Measurements from ENCODE around the gene GPC5.
"Not testable (repeated sequence)": the region's sequence is repeated elsewhere in the genome, so short reads cannot be mapped to it uniquely, and the experiment has no call there.

Gene GPC5

DNA sequence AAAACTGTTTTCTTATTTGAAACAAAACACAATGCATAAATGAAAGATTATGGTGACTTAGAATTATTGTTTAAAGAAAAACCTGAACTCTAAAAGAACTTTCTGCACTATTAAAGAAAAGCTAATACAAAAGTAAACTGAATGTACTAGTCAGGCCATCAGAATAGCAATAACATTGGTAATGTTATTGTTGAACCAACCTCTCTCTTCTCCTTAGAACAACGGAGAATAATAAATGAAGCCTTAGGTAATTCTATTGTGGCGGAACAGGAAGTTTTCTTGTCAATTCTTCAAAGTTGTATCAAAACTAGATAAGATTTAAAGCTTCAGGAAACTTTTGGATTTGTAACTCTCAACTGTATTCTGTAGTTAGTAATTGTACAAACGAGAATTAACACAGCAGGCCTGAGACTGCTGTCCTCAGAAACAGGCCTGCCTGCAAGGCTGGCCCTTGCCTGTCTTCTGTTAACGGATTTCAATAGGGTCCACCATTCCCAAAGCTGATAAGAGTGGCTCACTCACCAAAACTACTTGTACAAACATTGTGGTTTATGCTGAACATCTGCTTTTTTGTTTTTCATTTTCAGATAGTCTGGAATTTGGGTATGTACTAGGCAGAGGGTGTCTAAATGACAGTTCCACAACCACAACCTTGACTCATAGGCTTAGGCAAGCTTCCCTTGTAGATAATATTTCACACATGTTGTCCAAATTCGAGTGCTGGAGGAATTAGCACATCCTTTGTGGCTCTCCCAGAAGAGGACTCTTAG lies 825.8 kb downstream of the GPC5 start:
- no peak for DNase-seq

DNA sequence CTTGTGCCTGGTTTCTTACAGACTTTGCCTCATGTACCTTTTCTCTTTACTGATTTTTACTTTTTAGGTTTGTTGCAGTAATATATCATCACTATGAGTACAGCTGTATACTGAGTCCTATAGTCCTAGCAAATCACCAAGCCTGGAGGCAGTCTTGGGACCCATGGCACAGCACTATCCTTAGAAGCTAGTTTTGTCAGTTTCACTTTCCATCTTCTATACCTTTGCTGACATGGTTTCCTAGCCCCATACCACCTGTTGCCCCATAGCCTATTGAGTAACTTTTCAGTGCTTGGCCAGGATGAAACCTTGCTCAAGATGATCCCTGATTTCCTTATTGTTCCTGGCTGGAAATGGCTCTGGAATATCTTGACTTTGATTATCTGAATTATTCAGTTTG lies 826.4 kb downstream of the GPC5 start:
- DNase-seq: no peak

DNA sequence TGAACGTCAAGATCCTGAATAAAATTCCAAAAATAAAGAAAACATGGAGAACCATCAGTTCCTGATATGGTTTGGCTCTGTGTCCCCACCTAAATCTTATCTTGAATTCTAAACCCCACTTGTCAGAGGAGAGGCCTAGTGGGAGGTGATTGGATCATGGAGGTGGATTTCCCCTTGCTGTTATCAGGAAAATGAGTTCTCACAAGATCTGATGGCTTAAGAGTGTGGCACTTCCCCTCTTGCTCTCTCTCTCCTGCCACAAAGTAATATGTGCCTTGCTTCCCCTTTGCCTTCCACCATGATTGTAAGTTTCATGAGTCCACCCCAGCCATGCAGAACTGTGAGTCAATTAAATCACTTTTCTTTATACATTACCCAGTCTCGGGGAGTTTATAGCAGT lies 827.4 kb downstream of the GPC5 start:
- no peak for DNase-seq

GRCh38 chr13:92232871-92233270 lies 834.5 kb downstream of the GPC5 start:
- no peak for DNase-seq

DNA sequence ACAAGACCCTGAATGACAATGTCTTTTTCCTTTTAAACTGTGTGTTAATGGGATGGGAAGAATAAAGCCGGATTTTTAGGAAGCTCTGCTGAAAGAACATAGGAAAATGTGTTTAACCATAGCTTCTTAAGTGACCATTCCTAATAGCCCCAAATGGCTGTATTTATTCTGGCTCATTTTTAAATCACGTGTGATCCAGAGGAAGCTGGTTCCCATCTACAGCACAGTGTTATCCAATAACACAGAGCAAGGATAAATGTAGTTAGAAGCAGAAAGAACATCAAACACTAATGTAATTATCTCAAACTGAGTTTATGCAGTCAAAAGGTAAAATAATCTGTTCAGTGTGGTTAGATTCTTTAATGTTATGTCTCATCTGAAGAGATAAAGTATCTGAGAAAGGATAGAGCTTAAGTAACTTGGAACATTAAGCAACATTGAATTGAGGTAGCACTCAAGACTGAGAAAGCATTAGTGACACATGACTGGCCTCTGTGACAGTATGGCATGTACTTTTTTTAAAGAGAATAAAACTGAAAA lies 853.3 kb downstream of the GPC5 start:
- DNase-seq: no peak

- no peak for DNase-seq
Observed at GRCh38 chr13:92255526-92255925, 857.1 kb downstream of the GPC5 start.

DNA sequence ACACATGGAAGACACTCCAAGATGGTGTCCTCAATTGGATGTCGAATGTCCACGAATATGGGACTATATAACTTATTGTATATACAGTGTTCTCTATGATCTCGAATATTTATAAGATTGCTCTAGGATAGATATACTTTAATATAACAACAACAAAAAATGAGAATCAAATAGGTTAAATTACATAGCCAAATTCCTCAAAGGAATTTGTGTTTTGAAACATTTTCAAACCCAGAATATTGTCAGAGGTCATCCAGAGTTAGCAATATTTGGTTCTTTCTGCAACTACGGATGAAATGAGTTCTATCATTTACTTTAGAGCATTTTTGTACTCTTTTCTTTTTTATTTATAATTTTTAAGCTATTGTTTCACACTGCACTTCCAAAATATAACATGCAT lies 857.8 kb downstream of the GPC5 start:
- DNase-seq: no peak

DNA sequence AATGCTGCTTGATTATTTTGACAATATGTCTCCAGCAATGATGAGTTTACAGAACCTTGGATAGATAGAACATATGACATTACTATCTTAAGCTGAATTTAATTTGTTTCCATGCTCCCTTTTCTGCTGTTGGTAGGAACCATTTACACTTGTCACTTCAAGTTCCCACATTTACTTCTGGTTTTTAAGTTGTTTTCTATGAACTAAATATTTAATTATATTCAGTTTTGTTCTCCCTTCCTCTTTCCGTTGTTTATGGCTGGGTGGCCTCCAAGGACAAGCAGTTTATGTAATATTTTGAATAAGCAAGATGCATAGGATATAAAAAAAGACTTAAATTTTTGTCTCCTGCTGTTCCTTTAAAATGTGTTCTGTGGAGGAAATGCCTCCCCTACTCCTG lies 860.6 kb downstream of the GPC5 start:
- no peak for DNase-seq

DNA sequence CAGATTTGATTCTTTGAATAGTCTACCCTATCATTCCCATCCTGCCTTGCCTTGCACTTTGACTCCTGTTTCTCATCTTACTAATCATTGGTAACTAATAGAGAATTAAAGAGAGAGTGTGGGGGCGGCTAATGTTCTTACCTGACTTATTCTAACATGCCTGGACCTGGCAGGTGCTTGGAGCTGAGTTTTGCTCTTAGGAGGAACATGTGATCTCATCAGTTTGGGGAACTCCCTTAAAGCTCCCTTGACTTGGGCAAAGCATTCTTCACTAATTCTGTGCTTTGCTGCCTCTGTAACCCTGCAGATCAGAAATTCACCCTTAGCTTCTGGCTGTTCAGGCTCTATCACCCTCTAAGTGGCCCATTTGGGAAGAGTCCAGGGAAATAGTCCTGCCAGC lies 861.1 kb downstream of the GPC5 start:
- DNase-seq: no peak

DNA sequence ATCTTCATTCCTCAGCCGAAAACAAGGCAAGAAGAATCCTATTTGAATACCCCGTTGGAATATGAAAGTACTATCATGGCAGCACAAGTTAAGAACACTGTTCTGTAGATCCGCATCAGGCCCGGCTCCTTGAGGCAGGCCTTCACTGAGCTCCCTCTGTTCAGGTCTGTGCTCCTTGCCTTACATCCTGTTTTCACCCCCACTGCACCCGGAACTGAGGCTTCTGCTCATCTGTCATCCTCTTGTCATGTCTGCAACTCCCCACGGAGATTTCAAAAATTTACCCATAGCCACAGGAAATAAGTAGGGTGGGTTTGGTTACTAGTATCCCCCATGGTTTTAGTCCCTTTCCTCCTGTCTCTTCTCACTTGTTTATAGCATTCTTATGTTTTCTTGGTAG lies 861.9 kb downstream of the GPC5 start:
- no peak for DNase-seq

- DNase-seq: no peak
Observed at GRCh38 chr13:92262100-92262788, 863.8 kb downstream of the GPC5 start.

DNA sequence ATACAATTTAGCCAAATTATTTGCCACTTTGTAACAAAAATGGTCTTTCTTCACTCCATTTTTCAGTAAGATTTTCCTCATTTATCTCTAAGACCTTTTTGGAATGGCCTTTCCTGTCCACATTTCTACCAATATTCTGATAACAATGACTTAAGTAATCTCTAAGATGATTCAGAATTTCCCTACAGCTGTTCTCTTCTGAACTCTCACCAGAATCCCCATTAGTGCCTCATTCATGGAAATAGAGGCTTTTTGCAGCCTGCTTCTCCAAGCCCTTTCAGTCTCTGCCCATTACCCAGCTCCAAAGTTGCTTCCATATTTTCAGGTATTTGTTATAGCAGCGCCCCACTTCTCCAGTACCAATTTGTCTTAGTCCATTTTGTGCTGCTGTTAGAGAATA lies 867.0 kb downstream of the GPC5 start:
- no peak for DNase-seq

- DNase-seq: no peak
Observed at GRCh38 chr13:92270990-92271389, 872.6 kb downstream of the GPC5 start.

GRCh38 chr13:92272177-92272576 lies 873.8 kb downstream of the GPC5 start:
- DNase-seq: no peak

GRCh38 chr13:92280986-92281385 lies 882.6 kb downstream of the GPC5 start:
- not testable (repeated sequence) for DNase-seq

- not testable (repeated sequence) for DNase-seq
Observed at GRCh38 chr13:92290718-92291307, 892.4 kb downstream of the GPC5 start.

- not testable (repeated sequence) for DNase-seq
Observed at GRCh38 chr13:92294533-92294932, 896.1 kb downstream of the GPC5 start.

DNA sequence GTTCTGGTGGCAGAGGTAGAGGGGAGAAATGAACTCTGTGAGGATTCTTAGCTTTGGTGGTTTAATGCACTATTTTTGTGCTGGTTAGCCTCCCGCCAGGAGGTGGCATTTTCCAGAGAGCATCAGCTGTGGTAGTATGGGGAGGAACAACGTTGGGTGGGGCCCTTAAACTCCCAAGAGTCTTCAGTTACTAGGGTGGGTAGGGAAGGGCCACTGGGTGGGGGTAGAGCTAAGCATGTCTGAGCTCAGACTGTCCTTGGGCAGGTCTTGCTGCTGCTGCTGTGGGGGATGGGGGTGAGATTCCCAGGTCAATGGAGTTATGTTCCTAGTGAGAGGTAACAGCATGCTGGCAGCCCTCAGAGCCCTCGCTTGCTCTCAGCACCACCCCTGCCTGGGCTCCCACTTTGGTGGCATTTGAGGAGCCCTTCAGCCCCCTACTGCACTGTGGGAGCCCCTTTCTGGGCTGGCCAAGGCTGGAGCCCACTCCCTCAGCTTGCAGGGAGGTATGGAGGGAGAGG lies 897.8 kb downstream of the GPC5 start:
- not testable (repeated sequence) for DNase-seq

- no peak for DNase-seq
Observed at GRCh38 chr13:92297971-92298942, 899.8 kb downstream of the GPC5 start.

GRCh38 chr13:92300651-92301050 lies 902.2 kb downstream of the GPC5 start:
- DNase-seq: no peak

GRCh38 chr13:92303428-92303827 lies 905.0 kb downstream of the GPC5 start:
- DNase-seq: no peak

GRCh38 chr13:92307752-92308151 lies 909.3 kb downstream of the GPC5 start:
- no peak for DNase-seq
